ENCODE results near the gene TRANK1. TPM values are rescaled to one million over a fixed set of nuclear protein-coding genes. Genes with fewer than 3 reads are reported as not detected.

TRANK1 gene
- total RNA-seq, 6 donors from 2014 or later = 10.6 to 39.8 (median 28.1) TPM

GRCh38 chr3:36988356-36988755 is 43.5 kb upstream of the TRANK1 start:
- peak overlapping the region in 1 of 4 donors; percentile 55 for H3K27ac ChIP-seq
- peaks cover 17 to 37% (median 33%) of the 10 kb centered on the region in 4 donors for H3K36me3 ChIP-seq

GRCh38 chr3:36981006-36981405 is 36.2 kb upstream of the TRANK1 start:
- ATAC-seq (ENCODE audit: low FRiP score in 2 of 2) (no peak), DNase-seq (no peak)
- TF ChIP-seq CTCF (IDR thresholded peaks at IDR 0.05) (no peak), EP300 (IDR thresholded peaks at IDR 0.05) (no peak), POLR2AphosphoS5 (IDR thresholded peaks at IDR 0.05) (no peak), POLR2A (IDR thresholded peaks at IDR 0.05) (no peak)
- no peaks in the 10 kb centered on the region for H3K9me3 ChIP-seq
- no peaks in the 10 kb centered on the region for H3K4me1 ChIP-seq
- peaks cover 12 to 42% (median 33%) of the 10 kb centered on the region in 4 donors for H3K36me3 ChIP-seq
- WGBS, 2 donors = 96 to 97% methylated on average over 4 of the region's 4 CpGs
- H3K4me3 ChIP-seq = no peak overlapping the region
- H3K27ac ChIP-seq = no peak overlapping the region
- no peaks in the 10 kb centered on the region for H3K27me3 ChIP-seq

More at GRCh38 chr3:36988356-36988755, 43.5 kb upstream of the TRANK1 start:
- Histone ChIP-seq H3K9me3 (no peaks in the 10 kb centered on the region), H3K4me3 (peak overlapping the region in 1 of 4 donors; percentile 7), H3K4me1 (peaks cover 36 to 45% (median 41%) of the 10 kb centered on the region in 4 donors), H3K27me3 (no peaks in the 10 kb centered on the region)
- no peak for ATAC-seq (ENCODE audit: low FRiP score in 2 of 2)
- DNase-seq = no peak
- WGBS, 2 donors = 35 to 43% methylated on average over 2 of the region's 2 CpGs
- TF ChIP-seq EP300 (IDR thresholded peaks at IDR 0.05) = no peak
- no peak for TF ChIP-seq POLR2AphosphoS5 (IDR thresholded peaks at IDR 0.05)
- no peak for TF ChIP-seq CTCF (IDR thresholded peaks at IDR 0.05)
- TF ChIP-seq POLR2A (IDR thresholded peaks at IDR 0.05) = no peak

GRCh38 chr3:36973139-36973538 is 28.3 kb upstream of the TRANK1 start:
- WGBS, 2 donors = 100% methylated on average over 1 of the region's 1 CpG
- Histone ChIP-seq H3K4me1 (peaks cover 9 to 13% (median 11%) of the 10 kb centered on the region in 4 donors), H3K27me3 (no peaks in the 10 kb centered on the region), H3K27ac (no peak overlapping the region), H3K4me3 (no peak overlapping the region), H3K36me3 (peaks cover 0 to 2% (median 0%) of the 10 kb centered on the region in 4 donors), H3K9me3 (no peaks in the 10 kb centered on the region)
- TF ChIP-seq CTCF (IDR thresholded peaks at IDR 0.05) (no peak), EP300 (IDR thresholded peaks at IDR 0.05) (no peak), POLR2AphosphoS5 (IDR thresholded peaks at IDR 0.05) (no peak), POLR2A (IDR thresholded peaks at IDR 0.05) (no peak)
- ATAC-seq (ENCODE audit: low FRiP score in 2 of 2) = no peak
- DNase-seq = no peak

GRCh38 chr3:36972163-36972562 is 27.3 kb upstream of the TRANK1 start:
- WGBS, 2 donors = 88 to 98% methylated on average over 2 of the region's 2 CpGs
- no peak overlapping the region for H3K4me3 ChIP-seq
- TF ChIP-seq POLR2AphosphoS5 (IDR thresholded peaks at IDR 0.05) = no peak
- no peak for TF ChIP-seq CTCF (IDR thresholded peaks at IDR 0.05)
- no peak for TF ChIP-seq POLR2A (IDR thresholded peaks at IDR 0.05)
- H3K27me3 ChIP-seq = no peaks in the 10 kb centered on the region
- no peak overlapping the region for H3K27ac ChIP-seq
- DNase-seq (no peak), ATAC-seq (ENCODE audit: low FRiP score in 2 of 2) (no peak)
- H3K36me3 ChIP-seq = peaks cover 0 to 2% (median 0%) of the 10 kb centered on the region in 4 donors
- H3K4me1 ChIP-seq = peaks cover 9 to 13% (median 11%) of the 10 kb centered on the region in 4 donors
- H3K9me3 ChIP-seq = no peaks in the 10 kb centered on the region

All from upper lobe of left lung (tissue), 6 donors.